ENCODE results near the gene TRIB2. TPM values are rescaled to one million over a fixed set of nuclear protein-coding genes. Genes with fewer than 3 reads are reported as not detected.

Gene TRIB2
- polyA plus RNA-seq, 3 donors: 0.29 to 2.6 (median 0.51) TPM

GRCh38 chr2:12742891-12743290 lies 26.2 kb downstream of the TRIB2 start:
- Histone ChIP-seq H3K9ac (ENCODE audit: insufficient read depth, low read length, poor library complexity, severe bottlenecking) (no peak overlapping the region), H3K79me2 (ENCODE audit: insufficient read depth, low read length) (no peaks in the 10 kb centered on the region), H3K36me3 (replicated peaks in 1 of 2; ENCODE audit: control insufficient read depth in 1 of 2, insufficient read depth in 2 of 2, low read length in 2 of 2) (no peaks in the 10 kb centered on the region), H3K4me1 (ENCODE audit: control insufficient read depth in 1 of 2, insufficient read depth in 2 of 2, low read length in 2 of 2) (no peaks in the 10 kb centered on the region), H3K9me3 (replicated peaks in 1 of 2; ENCODE audit: control insufficient read depth in 1 of 2, insufficient read depth in 1 of 2, low read length in 2 of 2) (no peaks in the 10 kb centered on the region), H4K20me1 (ENCODE audit: insufficient read depth, low read length) (no peaks in the 10 kb centered on the region), H3K4me2 (replicated peaks; ENCODE audit: extremely low read depth, low read length, poor library complexity, severe bottlenecking) (no peak overlapping the region), H3K27me3 (ENCODE audit: control insufficient read depth in 2 of 2, insufficient read depth in 2 of 2, low read length in 2 of 2) (peaks cover 0 to 3% of the 10 kb centered on the region in 2 donors), H3K27ac (ENCODE audit: low read depth in 1 of 2, low read length in 2 of 2) (no peak overlapping the region), H2AFZ (ENCODE audit: insufficient read depth, low read depth, low read length, poor library complexity, severe bottlenecking) (no peak overlapping the region), H3K4me3 (replicated peaks in 1 of 3; ENCODE audit: low read depth in 2 of 3, low read length in 3 of 3) (no peak overlapping the region)
- intact Hi-C loops (cut with micrococcal nuclease): no loop called here
- Mint-ChIP-seq H3K36me3 (no peaks in the 10 kb centered on the region), H3K9me3 (peaks cover 0 to 2% (median 0%) of the 10 kb centered on the region in 7 donors), H3K27ac (peak overlapping the region in 1 of 7 donors; percentile 33), H3K27me3 (ENCODE audit: low read depth in 3 of 3) (peaks cover 5 to 14% (median 12%) of the 10 kb centered on the region in 3 donors), H3K4me3 (no peak overlapping the region), H3K4me1 (no peaks in the 10 kb centered on the region)
- TF ChIP-seq CTCF (IDR thresholded peaks at IDR 0.05): no peak
- 100% methylated on average over 2 of the region's 3 CpGs for WGBS (ENCODE audit: insufficient coverage)
- DNase-seq: no peak

- Histone ChIP-seq H4K20me1 (ENCODE audit: insufficient read depth, low read length) (no peaks in the 10 kb centered on the region), H3K79me2 (ENCODE audit: insufficient read depth, low read length) (no peaks in the 10 kb centered on the region), H3K36me3 (replicated peaks in 1 of 2; ENCODE audit: control insufficient read depth in 1 of 2, insufficient read depth in 2 of 2, low read length in 2 of 2) (no peaks in the 10 kb centered on the region), H3K4me1 (ENCODE audit: control insufficient read depth in 1 of 2, insufficient read depth in 2 of 2, low read length in 2 of 2) (no peaks in the 10 kb centered on the region), H3K27ac (ENCODE audit: low read depth in 1 of 2, low read length in 2 of 2) (no peak overlapping the region), H3K4me3 (replicated peaks in 1 of 3; ENCODE audit: low read depth in 2 of 3, low read length in 3 of 3) (no peak overlapping the region), H3K9ac (ENCODE audit: insufficient read depth, low read length, poor library complexity, severe bottlenecking) (no peak overlapping the region), H2AFZ (ENCODE audit: insufficient read depth, low read depth, low read length, poor library complexity, severe bottlenecking) (no peak overlapping the region), H3K4me2 (replicated peaks; ENCODE audit: extremely low read depth, low read length, poor library complexity, severe bottlenecking) (no peak overlapping the region), H3K9me3 (replicated peaks in 1 of 2; ENCODE audit: control insufficient read depth in 1 of 2, insufficient read depth in 1 of 2, low read length in 2 of 2) (no peaks in the 10 kb centered on the region), H3K27me3 (ENCODE audit: control insufficient read depth in 2 of 2, insufficient read depth in 2 of 2, low read length in 2 of 2) (peaks cover 2 to 4% of the 10 kb centered on the region in 2 donors)
- Mint-ChIP-seq H3K27ac (no peak overlapping the region), H3K36me3 (no peaks in the 10 kb centered on the region), H3K4me1 (no peaks in the 10 kb centered on the region), H3K9me3 (peaks cover 0 to 5% (median 2%) of the 10 kb centered on the region in 7 donors), H3K4me3 (no peak overlapping the region), H3K27me3 (ENCODE audit: low read depth in 3 of 3) (peaks cover 2 to 6% (median 4%) of the 10 kb centered on the region in 3 donors)
- WGBS (ENCODE audit: insufficient coverage): 90% methylated on average over 3 of the region's 7 CpGs
- intact Hi-C loops (cut with micrococcal nuclease): no loop called here
- DNase-seq: no peak
- TF ChIP-seq CTCF (IDR thresholded peaks at IDR 0.05): no peak
Measured at GRCh38 chr2:12750166-12750905, 33.6 kb downstream of the TRIB2 start.
